HG02588 (cell line): ENCODE results near the gene TOR1AIP2.
"Not testable (repeated sequence)": the region's sequence is repeated elsewhere in the genome, so short reads cannot be mapped to it uniquely, and the experiment has no call there.

ENCODE experiments used
- ATAC-seq: cut with Tn5 transposase; IDR thresholded peaks from one replicate; pipeline ENCODE4 v1.9.1; 2021; ENCODE audit warnings: mild to moderate bottlenecking, moderate library complexity; ENCODE audit not compliant: unreplicated experiment

Gene TOR1AIP2

DNA sequence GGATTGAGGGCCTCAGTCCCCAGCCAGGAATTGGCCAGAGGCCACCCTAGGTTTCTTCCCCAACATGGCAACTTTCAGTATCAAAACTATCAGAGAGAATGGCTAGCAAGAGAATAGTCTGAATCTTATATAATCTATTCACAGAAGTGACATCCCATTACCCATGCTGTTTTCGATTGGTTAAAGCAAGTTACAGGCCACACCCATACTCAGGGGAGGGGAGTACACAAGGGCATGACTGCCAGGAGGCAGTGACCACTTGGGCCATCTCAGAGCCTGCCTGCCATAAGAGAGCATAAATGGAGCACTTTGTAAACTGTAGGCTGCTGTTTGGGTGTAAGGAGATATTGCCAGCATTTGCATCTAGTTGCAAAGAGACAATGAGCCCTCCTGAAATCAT is 69.1 kb downstream of the TOR1AIP2 start:
- no peak for ATAC-seq

GRCh38 chr1:179807691-179808485 is 69.7 kb downstream of the TOR1AIP2 start:
- ATAC-seq: no peak

GRCh38 chr1:179807291-179807690 is 70.3 kb downstream of the TOR1AIP2 start:
- ATAC-seq: no peak

GRCh38 chr1:179806333-179806732 is 71.3 kb downstream of the TOR1AIP2 start:
- ATAC-seq: no peak

- no peak for ATAC-seq
These were observed 72.1 kb downstream of the TOR1AIP2 start for GRCh38 chr1:179805291-179806195.

DNA sequence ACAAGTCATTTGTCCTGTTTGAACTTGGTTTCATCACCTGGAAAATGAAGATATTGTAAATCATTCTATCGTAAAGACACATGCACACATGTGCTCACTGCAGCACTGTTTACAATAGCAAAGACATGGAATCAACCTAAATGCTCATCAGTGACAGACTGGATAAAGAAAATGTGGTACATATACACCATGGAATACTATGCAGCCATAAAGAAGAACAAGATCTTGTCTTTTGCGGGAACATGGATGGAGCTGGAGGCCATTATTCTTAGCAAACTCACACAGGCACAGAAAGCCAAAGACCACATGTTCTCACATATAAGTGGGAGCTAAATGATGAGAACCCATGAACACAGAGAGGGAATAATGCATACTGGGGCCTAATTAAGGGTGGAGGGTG is 73.2 kb downstream of the TOR1AIP2 start:
- ATAC-seq: not testable (repeated sequence)

GRCh38 chr1:179803918-179804317 is 73.7 kb downstream of the TOR1AIP2 start:
- ATAC-seq: no peak

DNA sequence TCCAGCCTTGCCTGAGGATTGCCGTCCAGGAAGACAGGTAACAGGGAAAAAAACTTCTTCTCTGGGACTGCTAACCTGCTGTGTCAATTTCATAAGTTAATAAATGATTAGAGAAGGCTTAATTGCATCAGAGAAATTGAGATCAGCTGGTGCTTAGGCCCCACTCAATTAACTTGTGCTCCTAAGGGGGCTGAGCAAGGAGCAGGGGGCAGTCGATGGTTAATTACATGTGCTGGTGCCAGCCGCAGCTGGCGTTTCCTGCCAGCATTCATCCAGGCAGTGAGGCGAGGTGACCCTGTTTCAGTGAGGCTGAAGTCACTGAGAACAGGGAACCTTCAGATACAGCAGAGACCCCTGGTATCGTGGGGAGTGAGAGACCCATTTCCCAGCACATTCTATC is 74.5 kb downstream of the TOR1AIP2 start:
- ATAC-seq: no peak

GRCh38 chr1:179800481-179800880 is 77.1 kb downstream of the TOR1AIP2 start:
- ATAC-seq: no peak

DNA sequence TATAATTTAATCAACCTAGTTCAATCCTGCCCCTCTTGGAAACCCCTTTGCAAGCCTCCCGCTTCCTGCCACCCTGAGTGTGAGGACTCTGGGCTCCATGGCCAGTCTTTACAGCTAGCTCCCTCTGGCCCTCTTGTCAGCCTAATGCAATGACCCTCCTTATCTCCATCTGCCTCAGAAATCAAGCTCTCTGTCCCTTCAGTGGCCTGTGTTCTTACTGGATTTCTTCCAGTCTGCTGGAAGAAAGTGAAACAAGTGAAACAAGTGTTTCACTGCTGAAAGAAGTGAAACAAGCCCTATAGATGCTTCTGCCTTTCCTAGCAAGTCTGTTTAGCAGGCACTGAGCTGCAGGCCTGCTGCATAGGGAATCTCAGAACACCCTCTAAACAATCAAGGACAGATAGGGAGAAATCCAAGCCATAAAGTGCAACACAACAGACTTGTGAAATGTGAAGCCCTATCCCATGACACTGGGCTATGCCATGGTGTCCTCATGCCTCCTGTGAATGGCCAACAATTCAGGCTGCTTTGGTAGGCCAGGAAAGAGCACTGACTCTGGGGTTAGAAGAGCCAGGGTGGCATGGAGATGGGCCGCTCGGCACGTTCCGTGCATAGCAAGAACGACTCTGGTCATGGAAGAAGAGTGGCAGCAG is 78.6 kb downstream of the TOR1AIP2 start:
- no peak for ATAC-seq

DNA sequence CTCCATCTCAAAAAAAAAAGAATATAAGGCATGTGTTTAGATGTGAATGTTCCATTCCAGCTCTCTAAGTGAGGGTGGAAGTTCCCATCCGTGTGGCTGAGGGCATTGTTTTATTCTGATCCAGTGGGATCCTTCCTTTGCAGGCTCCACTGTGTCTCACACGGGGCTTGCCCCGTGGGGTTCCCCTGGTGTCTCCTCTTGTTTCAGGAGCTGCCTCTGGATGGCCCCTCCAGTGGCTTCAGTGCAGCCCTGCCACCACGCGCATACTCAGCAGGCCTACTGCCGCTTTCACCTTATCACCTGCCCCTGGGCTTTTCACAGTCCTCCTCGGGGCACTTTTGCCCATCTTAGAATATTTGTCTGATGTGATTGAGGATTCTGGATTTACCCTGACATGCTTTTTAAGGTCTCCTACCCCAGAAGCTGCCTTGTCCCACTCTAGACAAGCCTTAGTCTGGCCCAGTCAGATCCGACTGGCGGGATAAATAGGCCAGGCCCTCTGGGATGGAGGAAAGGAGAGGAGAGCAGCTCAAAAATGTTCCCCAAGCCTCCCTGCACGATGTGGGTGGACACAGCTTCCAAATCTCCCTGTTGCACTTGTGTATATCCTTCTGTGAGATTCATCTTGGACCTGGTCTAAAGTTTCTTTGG is 79.3 kb downstream of the TOR1AIP2 start:
- no peak for ATAC-seq

DNA sequence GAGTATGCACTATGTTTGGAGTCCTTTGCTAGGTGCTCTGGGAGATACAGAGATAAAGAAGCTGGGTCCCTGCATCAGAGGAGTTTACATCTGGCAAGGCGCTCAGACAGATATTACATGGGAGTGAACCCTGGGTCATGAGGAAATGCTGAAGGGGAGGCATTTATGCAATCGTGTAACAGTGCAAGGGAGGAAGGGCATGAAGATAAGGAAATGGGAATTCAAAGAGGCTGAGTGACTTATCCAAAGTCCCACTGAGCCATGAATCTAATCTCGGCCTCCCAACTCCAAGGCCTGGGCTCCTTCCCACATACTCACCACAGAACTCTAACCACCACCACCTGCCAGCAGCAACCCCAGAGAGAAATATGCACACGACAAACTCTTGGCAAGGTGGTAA is 82.9 kb downstream of the TOR1AIP2 start:
- ATAC-seq: no peak

GRCh38 chr1:179794146-179794545 is 83.5 kb downstream of the TOR1AIP2 start:
- ATAC-seq: no peak

DNA sequence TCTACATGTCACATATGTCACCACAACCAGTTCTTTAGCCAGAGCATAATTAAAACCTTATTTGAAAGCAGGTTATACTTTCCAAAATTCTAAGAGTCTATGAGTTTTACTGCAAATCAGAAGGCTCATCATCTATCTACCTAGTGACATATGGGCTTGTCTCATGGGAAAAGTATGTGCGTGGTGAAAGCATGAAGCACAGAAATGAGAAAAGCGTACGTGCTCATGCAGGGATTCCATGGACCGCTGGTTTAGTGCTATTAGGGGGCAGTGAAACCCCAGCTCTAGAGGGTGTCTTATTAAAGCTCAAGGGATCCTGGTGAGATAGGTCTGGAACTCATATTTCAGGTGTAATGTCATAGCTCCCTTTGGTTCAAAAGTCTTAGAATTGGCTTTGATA is 84.3 kb downstream of the TOR1AIP2 start:
- ATAC-seq: no peak
